Activated CD4-positive, alpha-beta T cell treated with anti-CD3 and anti-CD28 coated beads, Interleukin-2, amount 50 U/mL, for 16 hours (primary cell): ENCODE results near the gene IZUMO4.

ENCODE experiments used
- DNase-seq: peaks from one replicate; pipeline ENCODE4 v3.0.0-alpha.2; 2020

The IZUMO4 gene

GRCh38 chr19:2096480-2097202 lies at the start of gene IZUMO4:
Gene IZUMO4, plus strand, starts transcription at chr19:2096915. Its CDS starts 31 bp downstream, at chr19:2096946.
- peak; percentile 100 for DNase-seq

- no peak for DNase-seq
These were observed 49.7 kb upstream of the IZUMO4 start for GRCh38 chr19:2047076-2047448.

- no peak for DNase-seq
These were observed 49.1 kb upstream of the IZUMO4 start for GRCh38 chr19:2047449-2048103.

- no peak for DNase-seq
These were observed 48.4 kb upstream of the IZUMO4 start for GRCh38 chr19:2048104-2048958.

DNA sequence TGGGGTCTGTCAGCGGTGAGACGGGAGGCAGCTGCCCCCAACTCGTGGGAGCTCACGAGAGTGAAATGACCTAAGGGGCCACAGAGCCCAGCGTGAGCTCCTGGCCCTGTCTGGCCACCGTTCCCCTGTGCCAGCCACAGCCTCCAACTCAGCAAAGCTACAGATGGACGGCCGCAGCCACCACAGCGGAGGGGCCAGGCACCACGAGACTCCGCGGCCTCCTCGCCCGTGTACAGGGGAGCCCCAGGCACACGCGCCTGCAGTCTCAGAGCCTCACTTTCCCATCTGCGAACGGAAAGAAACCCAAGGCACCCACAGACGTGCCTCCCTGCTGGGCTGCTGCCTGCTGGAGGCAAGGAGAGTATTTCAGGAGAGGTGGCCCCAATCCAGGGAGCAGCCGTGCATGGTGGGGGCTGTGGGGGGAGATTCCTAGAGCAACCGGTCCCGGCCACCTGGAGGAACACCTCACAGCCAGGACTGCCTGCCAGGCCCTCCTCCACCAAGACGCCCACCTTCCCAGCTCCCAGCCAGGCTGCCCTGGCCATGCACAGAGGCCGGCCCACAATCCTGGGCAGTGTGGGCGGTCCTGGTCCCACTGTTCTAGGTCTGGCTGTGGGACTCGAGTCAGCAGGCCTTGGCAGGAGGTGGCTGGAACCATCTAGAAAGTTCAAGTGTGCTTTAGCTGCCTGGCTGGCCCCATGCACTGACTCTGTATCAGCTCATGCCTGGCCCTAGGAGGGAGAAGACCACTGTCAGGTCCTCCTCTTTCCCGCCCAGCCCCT lies 47.6 kb upstream of the IZUMO4 start:
- DNase-seq: no peak

DNA sequence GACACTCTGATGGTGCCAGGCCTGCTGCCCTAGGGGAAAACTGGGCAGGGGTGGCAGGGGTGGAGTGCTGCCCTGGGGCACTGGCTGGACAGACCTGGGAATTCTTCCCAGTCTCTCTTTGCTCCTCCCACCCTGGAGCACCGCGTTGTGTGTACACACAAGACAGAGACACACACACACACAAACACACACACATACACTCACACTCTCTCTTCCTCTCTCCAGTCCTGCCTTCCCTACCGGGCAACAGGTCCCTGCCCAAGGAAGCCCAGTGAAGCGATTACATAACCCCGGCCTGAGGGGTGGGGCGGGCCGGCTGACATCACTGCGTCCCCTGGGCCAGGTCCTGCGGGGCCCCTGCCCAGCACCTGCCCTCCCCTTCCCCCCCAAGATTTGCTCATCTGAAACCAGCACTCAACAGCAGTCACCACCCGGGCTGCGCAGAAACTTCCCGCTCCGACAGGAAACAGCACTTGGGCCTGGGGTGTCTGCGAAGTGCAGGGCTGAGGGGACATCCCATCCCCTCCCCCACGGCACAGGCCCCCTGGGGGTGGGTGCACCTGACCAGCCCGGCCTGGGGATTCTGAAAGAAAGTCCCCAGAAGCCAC lies 46.9 kb upstream of the IZUMO4 start:
- DNase-seq: peak; percentile 70

DNA sequence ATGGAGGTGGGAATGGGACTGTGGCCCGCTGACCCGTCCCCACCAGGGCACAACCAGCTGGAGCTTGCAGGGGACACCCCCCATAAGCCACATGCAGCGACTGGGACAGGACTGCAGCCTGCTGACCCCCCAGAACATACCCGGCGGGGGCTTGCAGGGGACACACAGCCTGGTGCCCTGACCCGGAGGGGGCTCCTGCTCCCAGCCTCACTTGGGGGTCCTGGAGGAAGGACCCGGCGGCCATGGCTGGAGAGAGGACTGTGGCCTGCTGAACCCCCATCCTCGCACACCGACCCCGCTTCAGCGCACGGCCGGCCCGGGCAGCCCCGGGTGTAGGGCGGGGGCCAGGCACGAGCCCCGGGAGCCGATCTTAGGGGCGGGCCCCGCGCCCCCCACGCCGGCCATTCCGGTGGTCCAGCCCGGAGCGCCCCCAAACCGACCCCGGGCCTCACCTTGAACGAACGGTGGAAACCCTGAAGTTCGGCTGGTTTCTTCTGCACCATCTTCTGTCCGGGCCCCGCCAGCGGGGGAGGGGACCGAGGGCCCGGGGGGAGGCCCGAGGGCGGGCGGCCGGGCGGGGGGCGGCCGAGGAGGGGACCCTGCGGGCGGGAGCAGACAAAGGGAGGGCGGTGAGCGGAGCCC lies 46.2 kb upstream of the IZUMO4 start:
- no peak for DNase-seq

- DNase-seq: peak; percentile 95
These were observed 45.5 kb upstream of the IZUMO4 start, which contains the start of gene MKNK2 for GRCh38 chr19:2050991-2051772. Gene MKNK2, minus strand, starts transcription at chr19:2051244. Its CDS starts 393 bp downstream, at chr19:2050851.

GRCh38 chr19:2051773-2052704 lies 44.7 kb upstream of the IZUMO4 start:
- DNase-seq: no peak

- no peak for DNase-seq
These were observed 42.9 kb upstream of the IZUMO4 start for GRCh38 chr19:2053601-2054389.

DNA sequence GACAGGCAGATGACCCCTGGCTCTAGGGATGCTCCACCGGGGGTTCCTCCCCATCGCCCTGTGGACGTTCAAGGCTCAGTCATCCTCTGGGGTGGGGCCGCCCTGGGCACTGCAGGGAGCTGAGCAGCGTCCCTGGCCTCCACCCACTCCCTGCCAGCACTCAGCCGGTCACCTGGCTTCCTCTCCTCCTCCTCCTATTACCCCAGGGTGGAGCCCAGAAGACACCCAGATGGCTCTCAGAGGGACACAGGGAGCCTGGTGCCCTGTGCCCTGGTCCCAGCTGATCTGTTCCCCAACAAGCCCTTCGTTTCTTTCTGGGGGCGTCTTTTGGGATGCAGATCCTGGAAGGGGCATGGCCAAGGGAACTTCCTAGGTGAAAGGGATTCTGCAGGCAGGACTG lies 42.0 kb upstream of the IZUMO4 start:
- DNase-seq: no peak

DNA sequence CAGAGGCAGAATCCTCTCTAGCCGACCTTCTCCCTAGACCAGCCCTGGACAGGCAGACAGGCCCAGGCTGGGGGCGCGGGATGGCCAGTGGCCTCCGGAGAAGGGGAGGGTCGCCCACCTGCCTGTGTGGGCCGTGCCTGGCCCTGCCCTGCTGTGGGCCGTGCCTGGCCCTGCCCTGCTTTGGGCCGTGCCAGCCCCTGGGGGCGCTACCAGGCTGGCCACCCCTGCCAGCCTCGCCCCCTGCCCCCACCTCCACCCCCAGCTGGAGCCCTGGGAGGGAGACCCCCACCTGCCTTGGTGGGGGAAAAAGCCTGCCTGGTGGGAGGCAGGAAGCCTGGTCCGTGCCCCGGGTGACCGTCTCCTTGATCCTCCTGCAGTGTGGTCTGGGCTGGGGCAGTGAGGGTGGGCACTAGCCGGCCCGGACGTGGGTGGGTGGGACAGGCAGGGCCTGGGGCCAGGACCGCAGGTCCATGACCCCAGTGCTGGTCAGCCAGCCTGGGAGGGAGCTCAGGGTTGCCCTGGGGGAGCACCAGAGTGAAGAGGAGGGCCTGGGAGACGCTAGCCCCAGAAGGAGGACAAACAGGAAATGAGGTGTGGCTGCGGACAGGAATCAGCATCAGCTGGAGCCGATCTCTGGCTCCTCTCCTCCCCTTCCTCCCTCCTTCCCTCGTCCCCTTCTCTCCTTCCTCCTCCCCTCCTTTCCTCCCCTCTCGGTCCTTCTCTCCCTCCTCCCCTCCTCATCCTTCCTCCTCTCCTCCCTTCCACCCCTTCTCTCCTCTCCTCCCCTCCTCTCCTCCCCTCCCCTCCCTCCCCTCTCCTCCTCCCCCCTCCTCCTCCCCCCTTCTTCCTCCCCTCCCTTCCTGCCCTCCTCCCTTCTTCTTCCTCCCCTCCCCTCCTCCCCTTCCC lies 40.5 kb upstream of the IZUMO4 start:
- no peak for DNase-seq

DNA sequence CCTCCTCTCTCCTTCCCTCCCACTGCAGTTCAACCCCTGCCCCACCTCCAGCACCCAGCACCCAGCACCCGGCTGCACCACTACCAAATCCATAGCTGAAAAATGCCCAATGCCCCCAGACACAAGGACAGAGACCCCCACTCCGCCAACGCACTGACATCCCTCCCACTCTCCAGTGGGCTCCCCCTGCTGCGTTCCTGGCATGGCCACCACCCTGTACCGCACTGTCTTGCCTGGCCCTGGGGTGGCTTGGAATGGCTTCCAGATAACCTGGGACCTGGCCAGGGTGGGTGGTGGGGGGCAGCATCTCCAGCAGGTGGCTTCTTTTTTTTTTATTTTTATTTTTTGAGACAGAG lies 39.9 kb upstream of the IZUMO4 start:
- no peak for DNase-seq

GRCh38 chr19:2057484-2058469 lies 38.9 kb upstream of the IZUMO4 start:
- no peak for DNase-seq

DNA sequence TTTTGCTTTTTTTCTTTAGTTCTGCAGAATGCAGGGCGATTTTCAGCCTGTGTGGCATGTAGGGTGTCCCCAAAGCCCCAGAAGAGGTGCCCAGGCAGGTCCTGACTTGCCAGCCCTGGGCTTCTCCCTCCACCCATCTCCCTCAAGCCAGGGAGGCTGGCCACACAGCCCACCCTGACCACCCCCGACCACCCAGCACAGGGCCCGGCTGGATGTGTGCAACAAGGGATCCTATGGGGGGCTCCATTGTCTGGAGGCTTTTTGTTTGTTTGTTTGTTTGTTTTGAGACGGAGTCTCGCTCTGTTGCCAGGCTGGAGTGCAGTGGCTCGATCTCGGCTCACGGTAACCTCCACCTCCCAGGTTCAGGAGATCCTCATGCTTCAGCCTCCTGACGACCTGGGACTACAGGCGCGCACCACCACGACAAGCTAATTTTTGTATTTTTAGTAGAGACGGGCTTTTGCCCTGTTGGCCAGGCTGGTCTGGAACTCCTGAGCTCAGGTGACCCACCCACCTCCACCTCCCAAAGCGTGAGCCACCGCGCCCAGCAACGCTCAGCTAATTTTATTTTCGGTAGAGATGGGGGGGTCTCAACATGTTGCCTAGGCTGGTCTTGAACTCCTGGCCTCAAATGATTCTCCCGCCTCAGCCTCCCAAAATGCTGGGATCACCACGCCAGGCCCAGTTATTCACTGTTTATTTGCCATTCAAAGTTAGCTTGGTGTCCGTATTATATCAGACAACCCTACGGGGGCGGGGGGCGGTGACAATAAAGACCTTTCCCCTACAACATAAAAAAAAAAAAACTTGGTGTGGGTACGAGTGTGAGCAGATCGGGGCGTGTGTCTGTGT lies 37.9 kb upstream of the IZUMO4 start:
- DNase-seq: no peak
